ENCODE measurements around the gene ZNF248.
"Not testable (repeated sequence)": the region's sequence is repeated elsewhere in the genome, so short reads cannot be mapped to it uniquely, and the experiment has no call there.

ZNF248 gene

GRCh38 chr10:37739181-37739580 lies 118.2 kb downstream of the ZNF248 start:
- TF ChIP-seq CTCF (IDR thresholded peaks at IDR 0.05; ENCODE audit: low read depth, low read length, missing control alignments), result no peak
- Histone ChIP-seq H3K27me3 (replicated peaks) (no peaks in the 10 kb centered on the region), H3K36me3 (replicated peaks) (no peaks in the 10 kb centered on the region), H3K27ac (no peak overlapping the region), H3K4me3 (ENCODE audit: low read depth, low read length) (no peak overlapping the region)
- DNase-seq, result no peak
- in situ Hi-C loops (cut with HindIII; ENCODE audit: low pct_ligation_motif_present, low sequenced_read_pairs), result no loop called here

- H3K27ac ChIP-seq; H3K36me3 ChIP-seq (replicated peaks); H3K4me3 ChIP-seq (ENCODE audit: low read depth, low read length); in situ Hi-C loops (cut with HindIII; ENCODE audit: low pct_ligation_motif_present, low sequenced_read_pairs); DNase-seq; H3K27me3 ChIP-seq (replicated peaks): not testable (repeated sequence)
Observed at GRCh38 chr10:37738241-37738640, 119.2 kb downstream of the ZNF248 start.

- in situ Hi-C loops (cut with HindIII; ENCODE audit: low pct_ligation_motif_present, low sequenced_read_pairs), result no loop called here
- Histone ChIP-seq H3K27me3 (replicated peaks) (no peaks in the 10 kb centered on the region), H3K36me3 (replicated peaks) (no peaks in the 10 kb centered on the region), H3K4me3 (ENCODE audit: low read depth, low read length) (no peak overlapping the region), H3K27ac (no peak overlapping the region)
- DNase-seq, result no peak
- TF ChIP-seq CTCF (IDR thresholded peaks at IDR 0.05; ENCODE audit: low read depth, low read length, missing control alignments), result no peak
Observed at GRCh38 chr10:37737336-37737735, 120.1 kb downstream of the ZNF248 start.

GRCh38 chr10:37736120-37736519 lies 121.3 kb downstream of the ZNF248 start:
- no peak for DNase-seq
- Histone ChIP-seq H3K4me3 (ENCODE audit: low read depth, low read length) (no peak overlapping the region), H3K36me3 (replicated peaks) (no peaks in the 10 kb centered on the region), H3K27me3 (replicated peaks) (no peaks in the 10 kb centered on the region), H3K27ac (no peak overlapping the region)
- no peak for TF ChIP-seq CTCF (IDR thresholded peaks at IDR 0.05; ENCODE audit: low read depth, low read length, missing control alignments)
- in situ Hi-C loops (cut with HindIII; ENCODE audit: low pct_ligation_motif_present, low sequenced_read_pairs), result no loop called here

- peak; percentile 1 for DNase-seq
- TF ChIP-seq CTCF (IDR thresholded peaks at IDR 0.05; ENCODE audit: low read depth, low read length, missing control alignments), result no peak
- H3K36me3 ChIP-seq (replicated peaks), result no peaks in the 10 kb centered on the region
- no peak overlapping the region for H3K4me3 ChIP-seq (ENCODE audit: low read depth, low read length)
- in situ Hi-C loops (cut with HindIII; ENCODE audit: low pct_ligation_motif_present, low sequenced_read_pairs), result no loop called here
- no peak overlapping the region for H3K27ac ChIP-seq
- H3K27me3 ChIP-seq (replicated peaks), result no peaks in the 10 kb centered on the region
Observed at GRCh38 chr10:37734971-37735370, 122.4 kb downstream of the ZNF248 start.
